Liver (tissue), 9 donors: ENCODE data around the gene ATP7A. TPM values are rescaled to one million over a fixed set of nuclear protein-coding genes. Genes with fewer than 3 reads are reported as not detected.

ENCODE experiments used
- DNase-seq: peaks from one replicate; pipeline ENCODE4 v3.0.0-alpha.2; 2017; ENCODE audit warnings: low spot score
- H3K27ac ChIP-seq, 2 donors: one replicate each; pipeline ENCODE4 v1.7.0; 2013; ENCODE audit warnings: inconsistent platforms in 2 of 2, low read length in 2 of 2, control low read depth in 1 of 2, low read depth in 1 of 2, mild to moderate bottlenecking in 1 of 2
- H3K27me3 ChIP-seq, 4 donors: one replicate each; pipeline versions ENCODE4 v1.6.1 to v1.7.0; 2013; ENCODE audit warnings: low read length in 3 of 4, inconsistent platforms in 1 of 4, mild to moderate bottlenecking in 1 of 4, moderate library complexity in 1 of 4; ENCODE audit not compliant: control insufficient read depth in 4 of 4, insufficient read depth in 4 of 4
- H3K36me3 ChIP-seq, 4 donors: one replicate each; pipeline versions ENCODE4 v1.6.1 to v1.7.0; 2013; ENCODE audit warnings: low read length in 3 of 4, mild to moderate bottlenecking in 3 of 4, low read depth in 1 of 4, moderate library complexity in 1 of 4; ENCODE audit not compliant: control insufficient read depth in 4 of 4, insufficient read depth in 3 of 4
- H3K4me1 ChIP-seq, 4 donors: one replicate each; pipeline versions ENCODE4 v1.6.1 to v1.7.0; 2013; ENCODE audit warnings: low read length in 3 of 4, mild to moderate bottlenecking in 3 of 4, moderate library complexity in 1 of 4; ENCODE audit not compliant: control insufficient read depth in 4 of 4, insufficient read depth in 4 of 4
- H3K4me3 ChIP-seq, 3 donors: one replicate each; pipeline versions ENCODE4 v1.6.1 to v1.7.0; 2013; ENCODE audit warnings: low read length in 3 of 3, control low read depth in 1 of 3, low read depth in 1 of 3, mild to moderate bottlenecking in 1 of 3
- H3K9ac ChIP-seq, 2 donors: one replicate each; pipeline ENCODE4 v1.7.0; 2013; ENCODE audit warnings: low read length in 2 of 2, mild to moderate bottlenecking in 2 of 2, moderate library complexity in 2 of 2, control low read depth in 1 of 2, low read depth in 1 of 2
- H3K9me3 ChIP-seq, 4 donors: one replicate each; pipeline versions ENCODE4 v1.6.1 to v1.7.0; 2013; ENCODE audit warnings: low read length in 3 of 4; ENCODE audit not compliant: control insufficient read depth in 4 of 4
- ATF3 ChIP-seq: IDR thresholded peaks from 2 replicates; pipeline ENCODE4 v1.6.1; 2016; ENCODE audit warnings: antibody characterized with exemption
- CTCF ChIP-seq: fragments of 150-350 bp; IDR thresholded peaks from 2 replicates; pipeline ENCODE4 v1.5.1; 2017; ENCODE audit warnings: improper control_type of control experiment, low read depth, low read length; ENCODE audit not compliant: missing input control
- FOXA1 ChIP-seq: IDR thresholded peaks from 2 replicates; pipeline ENCODE4 v1.6.1; 2016; ENCODE audit warnings: antibody characterized with exemption
- FOXA2 ChIP-seq: IDR thresholded peaks from 2 replicates; pipeline ENCODE4 v1.6.1; 2016; ENCODE audit warnings: antibody characterized with exemption
- GABPA ChIP-seq, 2 donors: IDR thresholded peaks in 1 of 2; conservative IDR thresholded peaks in 1 of 2; 2 replicates each; pipeline ENCODE4 v1.6.1; 2016; ENCODE audit warnings: antibody characterized with exemption in 2 of 2, mild to moderate bottlenecking in 1 of 2, moderate library complexity in 1 of 2
- HNF4A ChIP-seq, 2 donors: conservative IDR thresholded peaks; 2 replicates each; pipeline ENCODE4 v1.6.1; 2016; ENCODE audit warnings: antibody characterized with exemption in 2 of 2, mild to moderate bottlenecking in 2 of 2
- HNF4G ChIP-seq: IDR thresholded peaks from 2 replicates; pipeline ENCODE4 v1.6.1; 2016; ENCODE audit warnings: antibody characterized with exemption
- JUND ChIP-seq, 2 donors: IDR thresholded peaks; 2 replicates each; pipeline ENCODE4 v1.6.1; 2016; ENCODE audit warnings: antibody characterized with exemption in 2 of 2
- MAX ChIP-seq: IDR thresholded peaks from 2 replicates; pipeline ENCODE4 v1.6.1; 2016; ENCODE audit warnings: antibody characterized with exemption
- NR2F2 ChIP-seq: IDR thresholded peaks from 2 replicates; pipeline ENCODE4 v1.6.1; 2016; ENCODE audit warnings: antibody characterized with exemption
- RAD21 ChIP-seq, 2 donors: IDR thresholded peaks; 2 replicates each; pipeline ENCODE4 v1.6.1; 2016; ENCODE audit warnings: antibody characterized with exemption in 2 of 2, mild to moderate bottlenecking in 2 of 2
- REST ChIP-seq: IDR thresholded peaks from 2 replicates; pipeline ENCODE4 v1.6.1; 2016; ENCODE audit warnings: antibody characterized with exemption, mild to moderate bottlenecking
- RXRA ChIP-seq, 2 donors: IDR thresholded peaks; 2 replicates each; pipeline ENCODE4 v1.6.1; 2017 to 2018; ENCODE audit warnings: antibody characterized with exemption in 2 of 2, mild to moderate bottlenecking in 1 of 2
- SP1 ChIP-seq: IDR thresholded peaks from 2 replicates; pipeline ENCODE4 v1.6.1; 2018; ENCODE audit warnings: antibody characterized with exemption, mild to moderate bottlenecking
- TAF1 ChIP-seq: conservative IDR thresholded peaks from 2 replicates; pipeline ENCODE4 v1.6.1; 2016; ENCODE audit warnings: antibody characterized with exemption, mild to moderate bottlenecking
- YY1 ChIP-seq: IDR thresholded peaks from 2 replicates; pipeline ENCODE4 v1.6.1; 2016; ENCODE audit warnings: antibody characterized with exemption, mild to moderate bottlenecking
- ZBTB33 ChIP-seq: IDR thresholded peaks from 2 replicates; pipeline ENCODE4 v1.6.1; 2016; ENCODE audit warnings: antibody characterized with exemption
- polyA plus RNA-seq, 2 donors: library from polyadenylated mRNA; stranded (reverse) in 1 of 2; unstranded in 1 of 2; fragments of 200-250 nt in 1 of 2; fragments of >200 nt in 1 of 2; fragmentation: Nextera tagmentation in 1 of 2; extraction: Ambion mirVana in 1 of 2; gene quantifications; one replicate each; pipeline versions ENCODE4 v1.2.1 to v1.2.3, GENCODE V29; 2013 to 2015
- total RNA-seq, 2 donors: library from RNA; depleted of rRNA; stranded (reverse); fragments of >200 nt; gene quantifications; one replicate each; pipeline ENCODE4 v1.2.3, GENCODE V29; 2014
- donor health status: healthy.
- donor health status: healthy.
- donor health status: healthy.
- donor health status: healthy.
- donor health status: healthy.

The ATP7A gene
- total and polyA plus RNA-seq, 4 donors: 0.75 to 15.3 (median 3.0) TPM

- DNase-seq: no peak
- no peak overlapping the region for H3K4me3 ChIP-seq
These were observed 12.3 kb downstream of the ATP7A start for GRCh38 chrX:77922787-77923186.

More at GRCh38 chrX:77922787-77923186, 12.3 kb downstream of the ATP7A start:
- Histone ChIP-seq H3K27ac (no peak overlapping the region), H3K4me1 (no peaks in the 10 kb centered on the region), H3K9me3 (no peaks in the 10 kb centered on the region), H3K9ac (no peak overlapping the region), H3K36me3 (no peaks in the 10 kb centered on the region), H3K27me3 (no peaks in the 10 kb centered on the region)
- no peak for TF ChIP-seq RAD21 (IDR thresholded peaks at IDR 0.05)
- TF ChIP-seq REST: no peak
- TF ChIP-seq ZBTB33: no peak
- no peak for TF ChIP-seq JUND (IDR thresholded peaks at IDR 0.05)
- no peak for TF ChIP-seq NR2F2
- TF ChIP-seq FOXA1: no peak
- no peak for TF ChIP-seq ATF3
- no peak for TF ChIP-seq YY1
- no peak for TF ChIP-seq HNF4A (conservative IDR thresholded peaks at IDR 0.05)
- TF ChIP-seq TAF1: no peak
- no peak for TF ChIP-seq CTCF
- no peak for TF ChIP-seq GABPA (IDR thresholded peaks at IDR 0.05 in 1 of 2, conservative IDR thresholded peaks at IDR 0.05 in 1 of 2)
- no peak for TF ChIP-seq SP1
- no peak for TF ChIP-seq HNF4G
- TF ChIP-seq MAX: no peak
- no peak for TF ChIP-seq FOXA2
- TF ChIP-seq RXRA (IDR thresholded peaks at IDR 0.05): no peak
